Measurements from ENCODE around the gene NFAM1. TPM values are rescaled to one million over a fixed set of nuclear protein-coding genes. Genes with fewer than 3 reads are reported as not detected.

Gene NFAM1
- total and polyA plus RNA-seq, 2 of the 13 experiments (the other 11 are each of a cell fraction or from before 2014, with no cell fraction given) = 0.03 TPM; not detected in 1

- no peak for ATAC-seq
- 48% methylated on average over 6 of the region's 6 CpGs for WGBS (ENCODE audit: low lambda C conversion rate)
- CTCF ChIA-PET (ENCODE audit: low intra/inter-chr PET ratio, low total read pairs) = no interaction called here
Observed at GRCh38 chr22:42452916-42453315, 20.7 kb upstream of the NFAM1 start.

More at GRCh38 chr22:42452916-42453315, 20.7 kb upstream of the NFAM1 start:
- peaks cover 3 to 20% of the 10 kb centered on the region in 2 experiments; a peak in 4 of 5 replicates for H3K27me3 ChIP-seq (ENCODE audit: control insufficient read depth in 1 of 2, insufficient read depth in 2 of 2, low read length in 2 of 2)
- no peak overlapping the region for H3K4me2 ChIP-seq (ENCODE audit: low read depth, low read length)
- no peak overlapping the region for H3K9ac ChIP-seq (ENCODE audit: insufficient read depth, low read depth, low read length)
- no peak for DNase-seq (ENCODE audit: low spot score)
- no peak overlapping the region for H3K4me3 ChIP-seq (replicated peaks in 1 of 3; ENCODE audit: insufficient read depth in 1 of 3, low read depth in 2 of 3, low read length in 3 of 3)
- no peak for TF ChIP-seq MBNL3 (CRISPR knock-in tag; conservative IDR thresholded peaks at IDR 0.05)
- TF ChIP-seq AHR (CRISPR knock-in tag; IDR thresholded peaks at IDR 0.05) = no peak
- TF ChIP-seq NCOA2 (CRISPR knock-in tag; IDR thresholded peaks at IDR 0.05) = no peak
- no peak for TF ChIP-seq RAD21 (CRISPR knock-in tag; IDR thresholded peaks at IDR 0.05)
- TF ChIP-seq, protein P1, sequence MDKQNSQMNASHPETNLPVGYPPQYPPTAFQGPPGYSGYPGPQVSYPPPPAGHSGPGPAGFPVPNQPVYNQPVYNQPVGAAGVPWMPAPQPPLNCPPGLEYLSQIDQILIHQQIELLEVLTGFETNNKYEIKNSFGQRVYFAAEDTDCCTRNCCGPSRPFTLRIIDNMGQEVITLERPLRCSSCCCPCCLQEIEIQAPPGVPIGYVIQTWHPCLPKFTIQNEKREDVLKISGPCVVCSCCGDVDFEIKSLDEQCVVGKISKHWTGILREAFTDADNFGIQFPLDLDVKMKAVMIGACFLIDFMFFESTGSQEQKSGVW (CRISPR knock-in tag; IDR thresholded peaks at IDR 0.05; ENCODE audit: borderline replicate concordance) = no peak
- no peak for TF ChIP-seq ATF4 (CRISPR knock-in tag; IDR thresholded peaks at IDR 0.05)
- TF ChIP-seq ZNF781 (CRISPR knock-in tag; IDR thresholded peaks at IDR 0.05; ENCODE audit: borderline replicate concordance, not compliant biosample characterization) = no peak
- TF ChIP-seq ZHX1 (CRISPR knock-in tag; IDR thresholded peaks at IDR 0.05; ENCODE audit: low read depth) = no peak
- TF ChIP-seq CC2D1A (CRISPR knock-in tag; IDR thresholded peaks at IDR 0.05) = no peak
- TF ChIP-seq, protein P2, sequence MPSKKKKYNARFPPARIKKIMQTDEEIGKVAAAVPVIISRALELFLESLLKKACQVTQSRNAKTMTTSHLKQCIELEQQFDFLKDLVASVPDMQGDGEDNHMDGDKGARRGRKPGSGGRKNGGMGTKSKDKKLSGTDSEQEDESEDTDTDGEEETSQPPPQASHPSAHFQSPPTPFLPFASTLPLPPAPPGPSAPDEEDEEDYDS (CRISPR knock-in tag; IDR thresholded peaks at IDR 0.05) = no peak
- TF ChIP-seq ATF1 (CRISPR knock-in tag; IDR thresholded peaks at IDR 0.05) = no peak
- no peak overlapping the region for H3K27ac ChIP-seq (ENCODE audit: extremely low read length, insufficient read depth, low read length)
- intact Hi-C loops (cut with micrococcal nuclease; ENCODE audit: unreplicated experiment) (no loop called here), in situ Hi-C loops (cut with HindIII; ENCODE audit: extremely low pct_ligation_motif_present, low pct_unique_long_range_greater_than_20kb) (no loop called here)
- BruUV-seq (replicated peaks) = no TSS peak
- H4K20me1 ChIP-seq (ENCODE audit: insufficient read depth, low read length) = no peaks in the 10 kb centered on the region
- FAIRE-seq = no peak
- no peaks in the 10 kb centered on the region for H3K36me3 ChIP-seq (replicated peaks in 1 of 2; ENCODE audit: control insufficient read depth in 1 of 2, insufficient read depth in 2 of 2, low read length in 2 of 2)
- no peaks in the 10 kb centered on the region for H3K4me1 ChIP-seq (ENCODE audit: insufficient read depth, low read length)
- H3K9me3 ChIP-seq (ENCODE audit: low read length) = no peaks in the 10 kb centered on the region
- H2AFZ ChIP-seq (ENCODE audit: low read length) = no peak overlapping the region
- no peaks in the 10 kb centered on the region for H3K79me2 ChIP-seq (ENCODE audit: insufficient read depth, low read length)
- POLR2A ChIA-PET = interaction anchor here (0.5 kb wide), 1 partner anchor 33 kb away, joined by 3 read pairs; no protein-coding TSS in a partner anchor
